A673 (cell line): Measurements from ENCODE around the gene TSPAN4. TPM values are rescaled to one million over a fixed set of nuclear protein-coding genes. Genes with fewer than 3 reads are reported as not detected.

ENCODE experiments used
- BruUV-seq: library from RNA; stranded (reverse); fragments of 400-500 nt; replicated peaks from 2 replicates; lab custom pipeline; 2021; lab: Mats Ljungman, UMichigan
- CTCF ChIA-PET: fragments of 300-600 bp; sonication (Branson Sonifier 250); formaldehyde crosslinking; loops from one replicate; lab custom pipeline; 2022; ENCODE audit warnings: antibody characterized with exemption; lab: Charles Lee
- POLR2A ChIA-PET: fragments of 300-600 bp; sonication (Branson Sonifier 250); formaldehyde crosslinking; loops from one replicate; lab custom pipeline; 2022; ENCODE audit warnings: antibody characterized with exemption; ENCODE audit not compliant: low non-redundant PET; lab: Charles Lee
- DNase-seq: peaks from one replicate; pipeline ENCODE4 v3.0.0-alpha.2; 2015; ENCODE audit warnings: low spot score
- H3K27ac ChIP-seq: fragments of 200-600 bp; sonication (generic); 2 replicates; pipeline ENCODE4 v1.5.1; 2016; ENCODE audit warnings: mixed run types, low read depth, mild to moderate bottlenecking, mixed read lengths, antibody characterized with exemption, low read length; ENCODE audit not compliant: poor library complexity, severe bottlenecking
- H3K27me3 ChIP-seq: fragments of 200-600 bp; sonication (generic); replicated peaks from 2 replicates; pipeline ENCODE4 v1.6.1; 2017; ENCODE audit warnings: mixed run types, low read depth, mild to moderate bottlenecking, mixed read lengths, antibody characterized with exemption, low read length; ENCODE audit not compliant: insufficient read depth, poor library complexity
- H3K36me3 ChIP-seq: fragments of 200-600 bp; sonication (generic); 2 replicates; pipeline ENCODE4 v1.6.1; 2016; ENCODE audit warnings: mixed run types, mild to moderate bottlenecking, mixed read lengths, antibody characterized with exemption, low read length; ENCODE audit not compliant: insufficient read depth, poor library complexity, severe bottlenecking
- H3K4me1 ChIP-seq: fragments of 200-600 bp; sonication (generic); 2 replicates; pipeline ENCODE4 v1.6.1; 2017; ENCODE audit warnings: mixed run types, mild to moderate bottlenecking, mixed read lengths, antibody characterized with exemption, low read length; ENCODE audit not compliant: insufficient read depth, poor library complexity, severe bottlenecking
- H3K4me3 ChIP-seq: fragments of 200-600 bp; sonication (generic); 2 replicates; pipeline ENCODE4 v1.5.1; 2016; ENCODE audit warnings: low read depth, mixed run types, mild to moderate bottlenecking, mixed read lengths, low read length; ENCODE audit not compliant: poor library complexity, severe bottlenecking
- H3K9me3 ChIP-seq: fragments of 200-600 bp; sonication (generic); 2 replicates; pipeline ENCODE4 v1.6.1; 2016; ENCODE audit warnings: mixed run types, low read depth, mild to moderate bottlenecking, mixed read lengths, antibody characterized with exemption, low read length; ENCODE audit not compliant: poor library complexity, severe bottlenecking
- EZH2 ChIP-seq: fragments of 200-600 bp; sonication (generic); IDR thresholded peaks from 2 replicates; pipeline ENCODE4 v1.6.1; 2017; ENCODE audit warnings: borderline replicate concordance, low read depth, mild to moderate bottlenecking, mixed read lengths, antibody characterized with exemption, low read length; ENCODE audit not compliant: poor library complexity, severe bottlenecking
- intact Hi-C: fragments of 100-400 bp; cut with micrococcal nuclease; formaldehyde crosslinking; loops from one replicate; pipeline ENCODE4 v1.10.0; 2022; ENCODE audit not compliant: unreplicated experiment
- total RNA-seq: library from RNA; stranded (reverse); gene quantifications from 2 replicates; pipeline ENCODE4 v1.2.3, GENCODE V29; 2021
- TF ChIP-seq, protein P1 (sequence below): fragments of 300-800, 200-600 bp; sonication (generic); conservative IDR thresholded peaks from 2 replicates; pipeline ENCODE4 v1.5.1; 2017; ENCODE audit warnings: low read depth, mild to moderate bottlenecking, antibody characterized with exemption, low read length, moderate library complexity, mixed read lengths

TSPAN4 gene
- total RNA-seq, 1 experiment from 2014 or later, result 17.5 TPM

- intact Hi-C loops, result no loop called here
- ChIA-PET CTCF (no interaction called here), POLR2A (no interaction called here)
- Histone ChIP-seq H3K27ac (no peak overlapping the region), H3K4me3 (no peak overlapping the region), H3K9me3 (no peaks in the 10 kb centered on the region), H3K36me3 (no peaks in the 10 kb centered on the region), H3K27me3 (no peaks in the 10 kb centered on the region), H3K4me1 (no peaks in the 10 kb centered on the region)
- DNase-seq, result no peak
- no TSS peak for BruUV-seq
- TF ChIP-seq, protein P1, sequence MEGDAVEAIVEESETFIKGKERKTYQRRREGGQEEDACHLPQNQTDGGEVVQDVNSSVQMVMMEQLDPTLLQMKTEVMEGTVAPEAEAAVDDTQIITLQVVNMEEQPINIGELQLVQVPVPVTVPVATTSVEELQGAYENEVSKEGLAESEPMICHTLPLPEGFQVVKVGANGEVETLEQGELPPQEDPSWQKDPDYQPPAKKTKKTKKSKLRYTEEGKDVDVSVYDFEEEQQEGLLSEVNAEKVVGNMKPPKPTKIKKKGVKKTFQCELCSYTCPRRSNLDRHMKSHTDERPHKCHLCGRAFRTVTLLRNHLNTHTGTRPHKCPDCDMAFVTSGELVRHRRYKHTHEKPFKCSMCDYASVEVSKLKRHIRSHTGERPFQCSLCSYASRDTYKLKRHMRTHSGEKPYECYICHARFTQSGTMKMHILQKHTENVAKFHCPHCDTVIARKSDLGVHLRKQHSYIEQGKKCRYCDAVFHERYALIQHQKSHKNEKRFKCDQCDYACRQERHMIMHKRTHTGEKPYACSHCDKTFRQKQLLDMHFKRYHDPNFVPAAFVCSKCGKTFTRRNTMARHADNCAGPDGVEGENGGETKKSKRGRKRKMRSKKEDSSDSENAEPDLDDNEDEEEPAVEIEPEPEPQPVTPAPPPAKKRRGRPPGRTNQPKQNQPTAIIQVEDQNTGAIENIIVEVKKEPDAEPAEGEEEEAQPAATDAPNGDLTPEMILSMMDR, result no peak
- no peak for TF ChIP-seq EZH2
Observed at GRCh38 chr11:866481-866880, 23.8 kb downstream of the TSPAN4 start.

DNA sequence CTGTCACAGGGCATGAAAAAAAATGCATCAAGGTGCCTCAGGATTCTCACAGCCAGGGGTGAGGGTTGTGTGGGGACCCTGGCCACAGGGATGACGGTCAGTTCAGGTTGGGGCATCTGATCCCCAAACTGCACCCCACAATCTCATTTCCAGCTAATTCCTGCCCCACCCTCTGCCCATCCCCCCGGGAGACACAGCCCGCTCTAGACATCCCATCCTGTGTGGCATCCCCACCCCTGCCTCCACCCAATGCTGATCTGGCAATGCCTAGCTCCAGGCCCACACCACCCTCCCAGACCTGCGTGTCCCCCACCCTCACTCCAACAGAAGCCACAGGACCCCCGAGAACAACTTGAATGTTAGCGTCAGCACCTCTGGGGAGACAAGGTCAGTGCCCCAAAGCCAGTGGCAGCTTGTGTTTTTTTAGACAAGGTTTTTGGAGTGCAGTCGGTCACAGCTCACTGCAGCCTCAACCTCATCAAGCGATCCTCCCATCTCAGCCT lies 25.3 kb downstream of the TSPAN4 start:
- Histone ChIP-seq H3K27ac (no peak overlapping the region), H3K4me1 (no peaks in the 10 kb centered on the region), H3K4me3 (no peak overlapping the region), H3K9me3 (no peaks in the 10 kb centered on the region), H3K36me3 (no peaks in the 10 kb centered on the region), H3K27me3 (no peaks in the 10 kb centered on the region)
- ChIA-PET POLR2A (no interaction called here), CTCF (interaction anchor here (0.7 kb wide), 1 partner anchor 403 kb away, joined by 4 read pairs; no protein-coding TSS in a partner anchor)
- TF ChIP-seq EZH2, result no peak
- TF ChIP-seq, protein P1, result no peak
- no TSS peak for BruUV-seq
- DNase-seq, result no peak
- intact Hi-C loops, result no loop called here

DNA sequence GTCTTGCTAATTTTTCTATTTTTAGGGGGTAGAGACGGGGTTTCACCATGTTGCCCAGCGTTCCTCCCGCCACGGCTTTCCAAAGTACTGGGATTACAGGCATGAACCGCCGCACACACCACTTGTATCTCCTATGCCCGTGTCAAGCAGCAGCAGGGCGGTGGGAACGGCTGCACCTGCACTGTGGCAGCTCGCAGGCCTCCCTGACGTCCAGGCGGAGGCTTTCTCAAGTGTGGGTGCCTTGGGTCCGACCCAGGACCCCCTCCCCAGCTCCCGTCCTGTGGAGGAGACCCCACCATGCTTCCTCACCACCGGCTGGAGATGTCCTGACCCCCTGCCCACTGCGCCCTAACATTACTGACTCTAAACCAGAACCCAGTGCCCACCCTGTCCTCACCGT lies 25.7 kb downstream of the TSPAN4 start:
- DNase-seq, result no peak
- intact Hi-C loops, result no loop called here
- no TSS peak for BruUV-seq
- TF ChIP-seq, protein P1, result no peak
- TF ChIP-seq EZH2, result no peak
- H3K27me3 ChIP-seq, result no peaks in the 10 kb centered on the region
- POLR2A ChIA-PET, result no interaction called here
- CTCF ChIA-PET, result no interaction called here
- H3K36me3 ChIP-seq, result no peaks in the 10 kb centered on the region
- no peak overlapping the region for H3K4me3 ChIP-seq
- H3K27ac ChIP-seq, result no peak overlapping the region
- no peaks in the 10 kb centered on the region for H3K4me1 ChIP-seq
- no peaks in the 10 kb centered on the region for H3K9me3 ChIP-seq
